Activated CD4-positive, alpha-beta T cell treated with anti-CD3 and anti-CD28 coated beads for 48 hours (primary cell): ENCODE data around the gene KLHL14.

ENCODE experiments used
- DNase-seq: peaks from one replicate; pipeline ENCODE4 v3.0.0-alpha.2; 2020

Gene KLHL14

DNA sequence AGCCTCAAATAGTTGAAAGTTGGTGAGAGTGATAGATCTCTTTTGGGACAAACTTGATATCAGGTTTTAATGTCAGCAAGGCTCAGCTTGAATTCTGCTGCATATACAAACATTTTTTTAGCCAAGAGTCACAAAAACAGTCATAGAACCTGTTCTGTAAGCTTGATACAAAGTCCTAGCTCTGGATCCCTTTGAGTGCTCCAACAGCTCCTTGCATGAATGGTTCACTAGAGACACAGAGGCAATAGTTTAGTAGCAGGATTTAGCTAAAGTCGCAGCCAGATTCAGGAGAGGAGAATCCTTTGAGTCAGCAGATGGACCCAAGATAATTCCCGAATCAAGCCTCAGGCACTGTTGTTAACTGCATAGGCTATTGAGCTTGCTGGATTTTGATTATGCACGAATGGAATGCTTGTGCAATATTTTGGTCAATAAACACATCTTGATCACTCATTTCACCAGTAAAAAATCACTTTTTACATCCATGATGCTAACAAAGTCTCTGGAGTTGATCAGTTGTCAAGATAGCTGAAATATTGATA is 148.6 kb downstream of the KLHL14 start:
- DNase-seq = no peak

DNA sequence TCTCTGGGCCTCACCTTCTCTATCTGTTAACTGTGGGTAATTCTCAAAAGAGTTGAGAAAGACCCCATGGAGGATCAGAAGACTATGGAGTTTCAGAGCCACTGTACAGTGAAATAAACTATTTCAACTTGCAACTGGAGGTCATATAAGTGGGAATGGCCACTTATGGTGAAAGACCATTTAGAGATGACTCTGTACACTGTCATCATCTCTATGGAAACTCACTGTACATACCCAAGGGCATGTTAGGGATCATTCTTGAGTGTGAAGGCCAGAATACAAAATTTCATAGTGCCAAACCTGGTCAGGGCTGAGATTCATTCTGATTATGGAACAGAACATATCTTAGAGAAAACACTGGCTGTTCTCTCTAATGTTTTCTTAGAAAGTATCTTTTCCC is 149.3 kb downstream of the KLHL14 start:
- no peak for DNase-seq
